Erythroblast (primary cell): ENCODE results near the gene NEDD4L.

Experiments
- GATA1 ChIP-seq: IDR thresholded peaks from 2 replicates; pipeline ENCODE4 v1.6.1; 2011; ENCODE audit warnings: low read depth, mild to moderate bottlenecking, control low read depth, low read length, moderate library complexity
- POLR2A ChIP-seq: IDR thresholded peaks from 2 replicates; pipeline ENCODE4 v1.6.1; 2011; ENCODE audit warnings: mild to moderate bottlenecking, low read length

- TF ChIP-seq POLR2A (no peak), GATA1 (no peak)
Observed at GRCh38 chr18:58314284-58314683, 270.3 kb downstream of the NEDD4L start.
